Stimulated activated CD4-positive, alpha-beta T cell treated with anti-CD3 and anti-CD28 coated beads, Interleukin-15, amount 100 ng/mL, for 1 hour (primary cell): Measurements from ENCODE around the gene MT1G.
A peak's percentile ranks its signal among the peaks of the same experiment; 100 is the strongest.
"Not testable (repeated sequence)": the region's sequence is repeated elsewhere in the genome, so short reads cannot be mapped to it uniquely, and the experiment has no call there.

Experiments
- DNase-seq, 2 donors: peaks; one replicate each; pipeline ENCODE4 v3.0.0-alpha.2; 2020; ENCODE audit warnings: low read depth in 1 of 2, low spot score in 1 of 2

The MT1G gene

DNA sequence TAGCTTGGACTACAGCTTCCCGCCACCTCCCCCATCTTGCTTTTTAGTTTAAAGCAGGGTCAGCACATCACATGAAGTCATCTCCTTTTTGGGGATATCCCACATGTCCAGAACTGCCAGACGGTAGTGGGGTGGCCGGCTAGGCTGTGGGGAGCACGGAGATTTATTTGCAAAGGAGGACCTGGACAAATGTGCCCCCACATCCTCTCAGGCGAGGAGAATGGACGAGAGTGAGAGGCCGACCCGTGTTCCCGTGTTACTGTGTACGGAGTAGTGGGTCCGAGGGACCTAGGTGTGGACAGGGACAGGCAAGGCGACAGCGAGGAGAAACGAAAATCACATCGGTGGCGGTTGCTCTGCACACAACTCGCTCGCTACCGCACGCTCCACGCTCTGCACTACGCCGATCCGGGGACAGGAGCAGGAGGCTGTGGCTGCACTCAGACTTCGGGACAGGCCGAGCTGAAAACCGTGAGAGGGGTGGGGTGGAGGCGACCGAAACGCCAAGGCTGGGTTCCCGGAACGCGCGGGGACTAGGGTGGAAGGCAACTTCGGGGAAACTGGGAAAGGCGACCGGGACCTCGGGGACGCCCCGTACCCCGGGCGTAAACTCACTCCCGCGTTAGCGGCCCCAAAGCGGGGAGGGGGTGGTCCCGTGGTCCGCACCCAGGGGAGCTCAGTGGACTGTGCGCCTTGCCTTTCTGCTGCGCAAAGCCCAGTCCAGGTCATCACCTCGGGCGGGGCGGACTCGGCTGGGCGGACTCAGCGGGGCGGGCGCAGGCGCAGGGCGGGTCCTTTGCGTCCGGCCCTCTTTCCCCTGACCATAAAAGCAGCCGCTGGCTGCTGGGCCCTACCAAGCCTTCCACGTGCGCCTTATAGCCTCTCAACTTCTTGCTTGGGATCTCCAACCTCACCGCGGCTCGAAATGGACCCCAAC is 29.8 kb downstream of the MT1G start, which contains the start of gene MT1A:
Gene MT1A (plus strand): TSS at position 853 of the 937 bp plus-strand sequence. CDS start 73 bp downstream, at position 926.
- DNase-seq = no peak

- DNase-seq = no peak
Observed at GRCh38 chr16:56636616-56637413, 31.1 kb downstream of the MT1G start.

GRCh38 chr16:56635441-56635967 is 32.4 kb downstream of the MT1G start:
- DNase-seq = no peak

- no peak for DNase-seq
Observed at GRCh38 chr16:56634715-56635440, 33.0 kb downstream of the MT1G start.

DNA sequence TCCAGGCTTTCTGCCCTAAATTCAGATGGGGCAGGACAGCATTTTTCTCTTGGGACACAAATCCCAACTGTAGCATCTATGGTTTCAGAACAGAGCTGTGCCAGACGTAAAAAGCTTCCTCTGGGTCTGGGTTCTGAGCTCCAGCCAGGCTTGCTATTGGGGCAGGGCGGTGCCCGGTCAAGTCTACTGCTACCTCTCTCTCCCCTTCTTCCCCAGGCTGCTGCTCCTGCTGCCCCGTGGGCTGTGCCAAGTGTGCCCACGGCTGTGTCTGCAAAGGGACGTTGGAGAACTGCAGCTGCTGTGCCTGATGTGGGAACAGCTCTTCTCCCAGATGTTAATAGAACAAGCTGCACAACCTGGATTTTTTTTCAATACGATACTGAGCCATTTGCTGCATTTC is 34.3 kb downstream of the MT1G start:
- no peak for DNase-seq

DNA sequence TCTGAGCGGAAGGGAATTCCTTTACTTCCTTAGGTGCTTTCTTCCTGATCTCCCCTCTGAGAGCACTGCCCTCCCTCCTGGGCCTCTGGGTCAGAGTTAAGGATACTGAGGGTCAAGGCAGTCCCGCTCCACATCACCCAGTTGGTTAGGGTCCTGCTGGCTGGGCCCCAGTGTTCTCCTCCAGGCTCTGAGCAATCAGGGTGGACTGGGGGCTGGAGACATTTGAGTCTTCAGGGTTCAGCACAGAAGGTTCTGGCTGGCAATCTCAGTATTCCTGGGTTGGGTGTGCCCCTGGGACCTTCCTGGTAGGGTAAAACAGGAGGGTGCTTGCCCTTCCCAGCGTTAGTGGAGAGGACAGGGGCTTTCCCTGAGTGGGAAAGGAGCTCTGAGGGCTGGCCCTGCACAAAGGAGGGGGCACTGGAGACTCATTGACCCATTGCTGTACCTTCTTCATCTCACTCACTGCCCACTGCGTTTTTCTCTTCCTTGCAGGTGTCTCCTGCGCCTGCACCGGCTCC is 35.0 kb downstream of the MT1G start:
- no peak for DNase-seq

GRCh38 chr16:56632156-56632847 is 35.6 kb downstream of the MT1G start, which contains the start of gene MT1M:
Gene MT1M, plus strand, starts transcription at chr16:56632659. Its CDS starts 73 bp downstream, at chr16:56632732.
- no peak for DNase-seq

DNA sequence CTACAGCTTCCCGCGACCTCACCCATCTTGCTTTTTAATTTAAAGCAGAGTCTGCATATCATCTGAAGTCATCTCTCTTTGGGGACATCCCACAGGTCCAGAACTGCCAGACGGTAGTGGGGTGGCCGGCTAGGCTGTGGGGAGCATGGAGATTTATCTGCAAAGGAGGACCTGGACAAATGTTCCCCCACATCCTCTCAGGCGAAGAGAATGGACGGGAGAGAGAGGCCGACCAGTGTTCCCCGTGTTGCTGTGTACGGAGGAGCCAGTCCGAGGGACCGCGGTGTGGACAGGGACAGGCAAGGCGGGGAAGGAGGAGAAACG is 36.1 kb downstream of the MT1G start:
- no peak for DNase-seq

GRCh38 chr16:56631197-56631596 is 36.7 kb downstream of the MT1G start:
- DNase-seq = no peak

- no peak for DNase-seq
Observed at GRCh38 chr16:56630134-56630533, 37.7 kb downstream of the MT1G start.

- no peak for DNase-seq
Observed at GRCh38 chr16:56629531-56629930, 38.3 kb downstream of the MT1G start.

- no peak for DNase-seq
Observed at GRCh38 chr16:56628486-56629350, 39.1 kb downstream of the MT1G start.

- no peak for DNase-seq
Observed at GRCh38 chr16:56626685-56627084, 41.2 kb downstream of the MT1G start.

GRCh38 chr16:56625943-56626654 is 41.8 kb downstream of the MT1G start:
- DNase-seq = no peak

DNA sequence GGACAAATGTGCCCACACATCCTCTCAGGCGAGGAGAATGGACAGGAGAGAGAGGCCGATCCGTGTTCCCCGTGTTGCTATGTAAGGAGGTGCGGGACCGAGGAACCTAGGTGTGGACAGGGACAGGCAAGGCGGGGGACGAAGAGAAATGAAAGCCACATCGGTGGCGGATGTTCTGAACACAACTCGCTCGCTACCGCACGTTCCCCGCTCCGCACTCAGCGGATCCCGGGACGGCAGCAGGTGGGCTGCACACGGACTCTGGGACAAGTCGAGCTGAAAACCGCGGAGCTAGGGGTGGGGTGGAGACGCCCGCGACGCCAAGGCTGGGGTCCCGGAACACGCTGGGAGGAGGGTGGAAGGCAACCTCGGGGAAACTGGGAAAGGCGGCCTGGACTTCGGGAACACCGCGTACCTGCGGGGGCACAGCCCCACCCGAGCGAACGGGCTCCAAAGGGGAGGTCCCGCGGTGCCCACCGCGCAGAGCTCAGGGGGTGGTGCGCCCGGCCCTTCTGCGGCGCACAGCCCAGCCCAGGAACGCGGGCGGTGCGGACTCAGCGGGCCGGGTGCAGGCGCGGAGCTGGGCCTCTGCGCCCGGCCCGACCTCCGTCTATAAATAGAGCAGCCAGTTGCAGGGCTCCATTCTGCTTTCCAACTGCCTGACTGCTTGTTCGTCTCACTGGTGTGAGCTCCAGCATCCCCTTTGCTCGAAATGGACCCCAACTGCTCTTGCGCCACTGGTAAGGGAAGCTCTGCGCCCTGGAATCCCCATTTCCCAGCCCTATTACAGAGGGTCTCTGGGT is 42.5 kb downstream of the MT1G start, which contains the start of gene MT1E:
Gene MT1E (plus strand): TSS at position 642 of the 803 bp plus-strand sequence. CDS start 71 bp downstream, at position 713.
- DNase-seq = peak in 1 of 2 donors; percentile 65

GRCh38 chr16:56623637-56624036 is 44.2 kb downstream of the MT1G start:
- DNase-seq = no peak

- DNase-seq = not testable (repeated sequence)
Observed at GRCh38 chr16:56623184-56623583, 44.7 kb downstream of the MT1G start.
